GM18511 (cell line): ENCODE measurements around the gene SPINT1.

Experiments
- ATAC-seq: cut with Tn5 transposase; IDR thresholded peaks from one replicate; pipeline ENCODE4 v1.9.1; 2021; ENCODE audit warnings: mild to moderate bottlenecking, moderate library complexity; ENCODE audit not compliant: unreplicated experiment

Gene SPINT1

DNA sequence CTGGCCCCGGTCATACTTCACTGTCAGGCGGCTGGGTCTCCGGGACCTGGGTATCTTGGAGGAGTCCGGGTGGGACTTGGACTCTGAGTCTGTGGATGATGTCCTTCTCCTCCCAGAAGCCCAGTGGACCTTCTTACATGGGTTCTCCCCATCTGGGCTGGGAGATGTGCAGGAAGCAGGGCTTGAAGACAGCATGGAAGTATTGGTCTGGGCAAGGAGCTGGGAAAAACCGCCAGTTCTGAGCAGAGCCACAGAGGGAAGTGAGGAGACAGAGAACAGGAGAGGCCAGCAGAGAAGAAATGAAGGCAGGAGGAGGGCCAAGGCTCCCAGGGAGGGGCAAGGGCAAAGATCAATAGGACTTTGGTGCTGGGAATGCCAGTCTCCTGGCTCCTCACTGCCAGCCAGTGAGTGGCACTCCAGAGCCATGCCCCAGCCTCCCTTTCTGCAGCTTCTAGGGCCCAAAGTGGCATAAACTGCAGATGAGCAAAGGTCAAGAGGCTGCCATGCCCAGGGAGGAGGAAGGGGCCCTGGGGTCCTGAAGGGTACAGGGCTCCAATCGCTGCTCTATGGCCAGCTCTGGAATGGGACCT is 15.3 kb upstream of the SPINT1 start, which contains the start of gene PPP1R14D:
TSS of gene PPP1R14D (minus strand) at position 262 of the 590 bp plus-strand sequence. CDS start at position 195, 67 bp downstream.
- no peak for ATAC-seq

DNA sequence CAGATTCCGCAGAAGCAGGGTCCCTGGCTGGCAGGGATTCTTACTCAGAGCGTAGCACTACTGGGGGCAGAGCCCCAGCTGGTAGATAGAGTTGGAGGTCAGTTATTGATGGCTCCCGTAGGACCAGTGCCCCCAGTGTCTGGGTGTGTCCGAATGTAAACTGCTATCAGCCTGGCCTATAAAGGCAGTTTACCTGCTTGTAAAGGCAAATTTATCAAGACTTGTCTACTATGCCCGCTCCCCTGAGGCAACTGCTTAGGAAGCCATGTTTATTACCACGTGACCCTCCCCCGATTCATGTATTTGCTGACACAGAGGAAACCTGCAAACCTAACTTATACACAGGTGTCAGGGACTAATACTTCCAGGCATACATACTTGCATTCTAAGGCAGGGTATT is 14.7 kb upstream of the SPINT1 start:
- ATAC-seq, result no peak

DNA sequence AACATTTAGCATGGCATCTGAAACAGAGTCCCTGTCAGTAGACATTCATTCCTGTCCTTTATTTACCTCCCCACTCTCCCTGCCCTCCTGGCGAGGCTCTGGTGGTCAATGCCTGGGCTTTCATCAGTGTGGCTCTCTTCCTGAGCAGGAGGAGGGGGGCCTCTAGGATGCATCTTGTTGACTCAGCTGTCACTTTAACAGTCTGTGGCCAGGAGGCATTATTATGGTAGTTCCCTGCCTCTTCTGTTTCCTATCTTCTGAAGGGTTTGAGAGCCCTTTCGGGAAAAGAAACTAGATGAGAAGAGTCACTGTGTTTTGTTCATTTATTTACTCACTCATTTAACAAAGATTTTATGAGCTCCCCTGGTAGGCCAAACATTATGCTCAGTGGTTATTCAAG is 13.0 kb upstream of the SPINT1 start:
- no peak for ATAC-seq

DNA sequence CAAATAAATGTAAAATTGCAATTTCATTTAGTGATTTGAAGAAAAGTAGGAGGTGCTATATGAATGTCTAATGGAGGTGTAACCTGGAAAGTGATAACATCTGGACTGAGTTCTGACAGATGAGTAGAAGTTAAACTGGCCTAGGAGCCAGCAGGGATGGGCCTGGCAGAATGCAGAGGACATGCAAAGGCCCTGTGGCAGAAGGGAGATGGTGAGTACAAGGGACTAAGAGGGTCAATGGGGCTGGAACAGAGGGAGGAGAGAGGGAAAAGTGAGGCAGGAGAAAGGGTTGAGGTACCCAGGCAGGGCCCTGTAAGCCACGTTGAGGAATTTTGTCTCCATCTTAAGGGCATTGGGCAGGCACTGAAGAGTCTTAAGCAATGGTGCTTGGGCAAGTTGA is 12.0 kb upstream of the SPINT1 start:
- ATAC-seq, result no peak

DNA sequence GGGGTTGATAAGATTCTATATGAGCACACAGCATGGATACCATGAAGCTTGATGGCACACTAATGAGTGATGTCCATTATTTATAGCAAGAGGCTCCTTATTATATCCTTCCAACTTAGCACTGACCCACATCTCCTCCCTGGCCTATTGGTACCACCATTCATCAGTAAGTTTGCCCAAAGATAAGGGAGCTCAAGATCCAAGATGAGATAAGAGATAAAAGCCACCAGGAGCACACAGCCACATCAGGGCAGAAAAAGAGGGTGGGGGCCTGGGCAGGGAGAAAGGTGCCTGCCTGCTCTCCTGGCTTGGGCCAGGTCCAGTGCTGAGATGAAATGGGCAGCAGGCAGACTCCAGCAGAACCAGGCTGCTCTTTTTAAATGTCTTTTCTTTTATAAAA is 10.9 kb upstream of the SPINT1 start:
- no peak for ATAC-seq

DNA sequence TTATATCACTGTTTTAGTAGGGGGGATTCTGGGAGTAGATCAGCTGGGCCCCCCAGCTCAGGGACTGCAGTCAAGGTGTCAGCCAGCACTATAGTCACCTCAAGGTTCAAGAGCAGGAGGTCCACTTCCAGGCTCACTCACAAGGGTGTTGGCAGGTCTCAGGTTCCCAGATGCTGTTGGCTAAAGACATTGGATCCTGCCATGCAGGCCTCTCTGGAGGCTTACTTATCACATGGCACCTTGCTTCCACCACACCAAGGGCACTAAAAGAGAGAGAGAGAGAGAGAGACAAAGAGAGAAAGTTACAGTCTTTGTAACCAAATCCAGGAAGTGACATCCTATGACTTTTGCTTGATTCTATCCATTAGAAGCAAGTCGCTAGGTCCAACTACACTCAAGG is 7.8 kb upstream of the SPINT1 start:
- no peak for ATAC-seq

DNA sequence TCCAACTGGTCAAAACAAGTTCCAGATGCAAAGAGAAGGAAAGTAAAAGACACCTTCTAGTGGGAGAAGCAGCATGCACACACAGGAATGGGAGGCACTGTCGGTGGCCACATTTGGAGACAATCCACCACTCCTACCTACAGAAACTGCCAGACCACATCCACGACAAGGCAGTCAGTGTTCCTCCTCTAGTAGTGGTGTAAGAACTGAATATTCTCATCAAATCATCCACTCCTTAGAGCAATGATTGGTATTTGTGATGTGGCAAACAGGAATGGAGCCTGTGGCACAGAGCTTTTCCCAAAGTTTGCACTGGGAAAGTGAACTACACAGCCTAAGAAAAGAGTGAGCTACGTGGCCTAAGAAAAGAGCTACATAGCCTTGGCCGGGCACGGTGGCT is 5.1 kb upstream of the SPINT1 start:
- ATAC-seq, result no peak

DNA sequence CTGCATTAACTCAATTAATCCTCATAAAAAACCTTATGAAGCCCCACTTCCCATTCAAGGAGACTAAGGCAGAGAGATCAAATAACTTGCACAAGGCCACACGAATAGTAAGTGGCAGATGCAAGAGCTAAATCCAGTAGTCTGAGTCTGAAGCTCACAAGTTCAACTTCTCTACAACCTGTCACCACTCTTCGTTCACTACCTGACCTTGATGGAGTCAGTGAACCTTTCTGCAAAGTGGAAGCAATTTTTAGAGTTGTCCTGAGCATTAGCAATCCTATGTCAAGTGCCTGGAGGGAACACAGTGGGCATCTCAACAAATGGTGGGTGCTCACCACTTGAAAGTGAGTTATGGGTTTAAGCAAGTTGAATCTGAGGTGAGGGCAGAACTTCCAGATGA is 2.1 kb upstream of the SPINT1 start:
- ATAC-seq, result no peak

DNA sequence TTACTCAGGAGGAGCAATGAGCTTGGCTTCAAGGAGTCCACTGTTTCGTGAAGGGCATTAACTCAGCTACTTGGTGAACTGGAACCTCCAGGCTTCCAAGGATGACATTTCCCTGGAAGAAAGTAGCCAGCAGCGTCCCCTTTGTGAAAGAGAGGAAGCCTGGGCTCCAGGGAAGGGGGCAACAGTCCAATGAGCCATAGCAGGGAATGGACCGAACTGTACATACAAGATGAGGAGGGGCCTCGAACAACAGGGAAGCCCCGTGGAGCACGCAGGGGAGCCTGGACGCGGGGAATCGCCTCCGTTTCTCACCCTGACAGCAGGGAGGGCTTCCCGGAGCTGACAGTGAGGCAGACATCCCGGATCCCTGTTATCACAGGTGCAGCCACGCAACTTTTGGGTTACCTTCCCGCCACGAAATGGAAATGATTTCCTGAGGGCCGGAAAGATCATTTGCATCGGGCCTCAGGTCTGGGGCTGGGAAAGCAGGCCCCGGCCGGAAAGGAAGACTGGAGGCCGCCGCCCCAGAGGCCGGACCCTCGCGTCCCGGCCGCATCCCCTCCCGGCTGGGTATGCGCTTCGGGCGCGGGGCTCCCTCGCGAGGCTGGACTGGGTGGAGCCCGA is 475 bp upstream of the SPINT1 start:
- no peak for ATAC-seq

DNA sequence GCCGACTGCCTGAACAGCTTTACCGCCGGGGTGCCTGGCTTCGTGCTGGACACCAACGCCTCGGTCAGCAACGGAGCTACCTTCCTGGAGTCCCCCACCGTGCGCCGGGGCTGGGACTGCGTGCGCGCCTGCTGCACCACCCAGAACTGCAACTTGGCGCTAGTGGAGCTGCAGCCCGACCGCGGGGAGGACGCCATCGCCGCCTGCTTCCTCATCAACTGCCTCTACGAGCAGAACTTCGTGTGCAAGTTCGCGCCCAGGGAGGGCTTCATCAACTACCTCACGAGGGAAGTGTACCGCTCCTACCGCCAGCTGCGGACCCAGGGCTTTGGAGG is 815 bp downstream of the SPINT1 start:
- ATAC-seq, result no peak

DNA sequence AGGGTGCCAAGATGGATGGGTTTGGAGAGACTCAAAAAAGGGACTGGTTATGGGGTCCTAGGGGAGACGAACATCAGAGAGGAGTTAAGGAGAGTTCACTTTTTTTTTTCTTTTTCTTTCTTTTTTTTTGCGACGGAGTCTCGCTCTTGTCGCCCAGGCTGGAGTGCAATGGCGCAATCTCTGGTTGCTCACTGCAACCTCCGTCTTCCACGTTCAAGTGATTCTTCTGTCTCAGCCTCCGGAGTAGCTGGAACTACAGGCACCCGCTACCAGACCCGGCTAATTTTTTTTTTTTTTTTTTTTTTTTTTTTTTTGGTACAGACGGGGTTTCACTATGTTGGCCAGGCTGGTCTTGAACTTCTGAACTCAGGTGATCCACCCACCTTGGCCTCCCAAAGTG is 1.2 kb downstream of the SPINT1 start:
- ATAC-seq, result no peak

DNA sequence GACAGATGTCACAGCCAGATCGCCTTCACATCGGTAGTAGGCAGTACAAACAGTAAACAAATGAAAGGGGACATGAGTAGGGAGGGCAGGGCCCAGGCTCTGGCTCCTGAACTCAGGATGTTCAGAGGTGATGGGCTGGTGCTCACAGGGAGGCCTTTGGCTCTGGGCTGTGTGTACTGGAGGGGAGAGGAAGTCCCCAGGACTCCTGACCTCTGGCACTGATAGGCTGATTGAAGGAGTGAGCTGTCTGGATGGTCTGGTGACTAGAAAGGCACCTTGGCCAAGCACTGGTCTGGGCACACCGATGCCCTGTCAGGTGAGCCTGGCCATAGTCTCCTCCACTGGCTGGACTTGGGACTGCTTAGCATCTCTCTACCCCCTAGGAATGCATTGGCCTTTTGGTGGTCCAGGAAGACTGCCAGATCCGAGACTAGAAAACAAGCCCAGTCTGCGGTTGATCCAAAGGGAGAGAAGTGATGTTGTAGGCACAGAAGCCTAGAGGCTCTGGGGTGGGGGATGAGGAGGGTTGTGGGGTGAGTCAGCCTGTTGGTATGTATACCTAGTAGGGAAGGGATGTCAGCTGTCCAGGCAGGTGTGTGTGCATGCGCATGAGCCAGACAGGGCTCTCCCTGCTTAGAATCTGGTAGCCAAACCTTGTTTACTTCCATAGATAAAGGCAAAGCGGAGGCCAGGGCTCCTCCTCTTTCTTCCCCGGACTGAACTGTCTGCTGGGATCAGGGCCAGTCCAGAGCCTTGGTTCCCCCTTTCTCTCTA is 1.9 kb downstream of the SPINT1 start:
- no peak for ATAC-seq

DNA sequence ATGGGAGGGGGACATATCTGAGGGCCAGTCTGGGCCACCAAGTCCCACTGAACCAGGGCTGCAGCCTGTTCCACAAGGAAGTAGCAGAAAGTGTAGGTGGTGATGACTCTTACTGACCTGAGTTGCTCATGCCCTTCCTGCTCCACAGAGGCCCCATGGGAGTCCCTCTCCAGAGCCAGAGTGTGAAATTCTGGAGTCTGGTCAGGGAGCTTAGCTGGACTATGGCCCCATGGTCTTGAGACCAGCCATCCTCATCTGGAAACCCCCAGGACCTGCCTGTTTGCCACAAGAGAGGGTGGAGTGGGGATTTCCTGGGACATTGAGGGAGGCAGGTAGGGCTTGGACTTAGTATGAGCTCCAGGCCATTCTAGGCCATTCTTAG is 3.0 kb downstream of the SPINT1 start:
- ATAC-seq, result peak; percentile 17

DNA sequence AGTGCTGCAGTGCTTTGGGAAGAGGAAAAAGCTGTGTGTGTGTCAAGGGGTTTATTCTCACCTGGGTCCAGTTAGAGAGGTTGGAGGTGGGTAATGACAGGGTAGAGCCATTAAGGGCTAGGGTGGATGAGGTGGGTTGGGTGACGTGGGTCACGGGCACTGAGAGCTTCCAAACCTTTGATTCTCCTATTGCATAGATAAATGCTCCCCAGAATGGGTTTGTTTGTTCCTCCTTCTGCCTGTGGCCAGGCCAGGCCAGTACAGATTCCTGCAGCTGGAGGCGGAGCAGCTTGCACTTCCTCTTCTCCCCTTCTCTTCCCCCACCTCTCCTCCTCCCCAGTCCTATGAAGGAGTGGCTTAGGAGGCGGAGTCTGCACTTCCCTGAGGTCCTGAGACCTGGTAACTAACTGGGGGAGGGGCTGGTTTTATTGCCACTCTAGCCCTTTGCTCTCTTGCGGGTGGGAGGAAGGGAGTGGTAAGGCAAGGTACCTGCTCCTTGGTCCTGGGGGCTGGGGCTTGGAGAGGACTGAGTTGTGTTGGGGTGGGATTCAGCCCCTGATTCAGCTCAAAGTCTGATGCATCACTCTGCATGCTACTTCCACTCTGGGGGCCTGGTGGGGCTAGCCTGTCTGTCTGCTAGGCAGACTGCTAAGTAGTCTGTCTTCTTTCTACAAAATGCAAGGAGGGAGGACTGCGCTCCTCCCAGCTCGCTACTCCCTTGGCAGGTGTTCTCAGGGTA is 3.5 kb downstream of the SPINT1 start:
- ATAC-seq, result peak; percentile 70

DNA sequence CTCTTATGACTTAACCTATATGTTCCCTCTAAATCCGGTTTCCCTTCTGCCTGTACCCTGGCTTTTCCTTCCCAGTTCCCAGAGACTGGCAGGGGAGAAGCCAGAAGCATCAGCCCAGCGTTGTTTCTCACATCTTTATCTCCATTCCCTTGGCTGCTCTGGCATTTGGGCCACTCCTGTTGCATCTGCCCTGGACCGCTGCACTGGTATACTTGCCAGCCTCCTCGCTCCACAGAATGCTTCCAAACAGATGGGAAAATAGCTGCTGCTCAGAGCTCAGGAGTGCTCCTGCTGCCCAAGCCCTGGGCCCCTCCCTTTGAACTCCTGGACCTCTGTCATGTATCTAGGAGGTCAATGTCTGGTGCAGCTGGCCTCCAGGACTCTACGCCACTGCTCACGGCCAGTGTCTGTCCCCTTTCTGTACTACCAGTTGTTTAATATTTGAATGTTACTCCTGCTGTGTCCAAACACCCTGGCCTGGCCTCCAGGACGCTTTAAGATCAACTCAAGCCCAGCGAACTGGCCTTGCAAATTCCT is 6.8 kb downstream of the SPINT1 start:
- no peak for ATAC-seq

DNA sequence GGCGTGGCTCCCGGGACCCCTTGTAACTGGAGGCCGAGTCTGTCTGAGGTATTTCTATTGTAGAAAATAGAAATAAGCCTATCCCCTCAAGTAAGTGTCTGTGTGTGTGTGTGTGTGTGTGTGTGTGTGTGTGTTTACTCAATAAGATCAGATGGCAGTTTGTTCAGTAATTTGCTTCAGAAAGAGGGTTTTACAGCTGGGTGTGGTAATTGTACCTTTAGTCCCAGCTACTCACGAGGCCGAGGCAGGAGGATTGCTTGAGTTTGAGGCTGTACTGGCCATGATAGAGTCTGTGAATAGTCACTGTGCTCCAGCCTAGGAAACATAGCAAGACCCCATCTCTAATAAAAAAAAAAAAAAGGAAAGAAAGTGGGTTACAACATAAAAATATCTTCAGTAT is 8.7 kb downstream of the SPINT1 start:
- ATAC-seq, result no peak

DNA sequence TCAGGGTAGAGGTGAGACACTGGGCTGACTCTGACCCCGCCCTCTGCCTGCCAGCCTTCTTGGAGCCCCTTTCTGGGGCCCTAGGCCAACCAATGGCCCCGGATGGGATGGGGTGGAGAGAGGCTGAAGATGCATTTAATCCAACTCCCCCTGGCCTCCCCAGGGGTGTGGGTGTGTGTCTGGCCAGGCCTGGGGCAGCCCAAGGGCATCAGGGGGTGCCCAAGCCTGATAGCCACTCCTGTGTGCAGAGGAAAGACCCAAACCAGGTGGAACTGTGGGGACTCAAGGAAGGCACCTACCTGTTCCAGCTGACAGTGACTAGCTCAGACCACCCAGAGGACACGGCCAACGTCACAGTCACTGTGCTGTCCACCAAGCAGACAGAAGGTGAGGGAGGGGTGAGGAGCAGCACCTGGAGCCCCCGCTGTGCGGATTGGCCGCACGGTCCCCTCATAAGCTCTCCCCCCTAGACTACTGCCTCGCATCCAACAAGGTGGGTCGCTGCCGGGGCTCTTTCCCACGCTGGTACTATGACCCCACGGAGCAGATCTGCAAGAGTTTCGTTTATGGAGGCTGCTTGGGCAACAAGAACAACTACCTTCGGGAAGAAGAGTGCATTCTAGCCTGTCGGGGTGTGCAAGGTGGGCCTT is 9.5 kb downstream of the SPINT1 start:
- no peak for ATAC-seq

DNA sequence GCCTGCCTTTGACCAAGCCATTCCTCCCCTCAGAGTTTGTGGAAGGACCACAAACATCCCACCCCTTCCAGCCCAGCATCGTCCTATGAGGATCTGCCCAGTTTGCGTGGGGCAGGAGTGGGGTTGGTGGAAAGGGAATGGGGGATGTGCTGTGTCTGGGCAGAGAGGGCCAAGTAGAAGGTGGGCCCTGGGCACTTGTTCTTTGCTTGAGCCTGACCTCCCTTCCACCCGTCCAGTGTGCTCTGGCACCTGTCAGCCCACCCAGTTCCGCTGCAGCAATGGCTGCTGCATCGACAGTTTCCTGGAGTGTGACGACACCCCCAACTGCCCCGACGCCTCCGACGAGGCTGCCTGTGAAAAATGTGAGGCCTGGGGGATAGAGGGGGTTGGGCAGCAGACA is 10.3 kb downstream of the SPINT1 start:
- no peak for ATAC-seq

DNA sequence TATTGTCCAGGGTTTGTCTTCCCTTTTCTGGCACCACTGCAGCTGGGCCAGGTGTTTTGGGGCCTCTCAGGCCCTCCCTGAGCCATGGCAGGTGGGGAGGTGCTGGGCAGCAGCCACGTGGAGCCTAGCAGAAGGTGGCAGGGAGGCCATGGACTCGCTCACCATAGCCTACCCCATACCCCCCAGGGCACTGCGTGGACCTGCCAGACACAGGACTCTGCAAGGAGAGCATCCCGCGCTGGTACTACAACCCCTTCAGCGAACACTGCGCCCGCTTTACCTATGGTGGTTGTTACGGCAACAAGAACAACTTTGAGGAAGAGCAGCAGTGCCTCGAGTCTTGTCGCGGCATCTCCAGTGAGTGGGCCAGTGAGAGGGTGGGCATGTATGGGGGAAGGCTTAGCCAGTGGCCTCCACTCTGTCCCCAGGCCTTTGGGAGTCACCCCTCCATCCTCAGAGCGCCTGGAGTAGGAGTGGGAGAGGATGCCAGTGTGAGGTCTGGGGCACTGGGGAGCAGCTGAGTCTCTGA is 11.9 kb downstream of the SPINT1 start:
- no peak for ATAC-seq

DNA sequence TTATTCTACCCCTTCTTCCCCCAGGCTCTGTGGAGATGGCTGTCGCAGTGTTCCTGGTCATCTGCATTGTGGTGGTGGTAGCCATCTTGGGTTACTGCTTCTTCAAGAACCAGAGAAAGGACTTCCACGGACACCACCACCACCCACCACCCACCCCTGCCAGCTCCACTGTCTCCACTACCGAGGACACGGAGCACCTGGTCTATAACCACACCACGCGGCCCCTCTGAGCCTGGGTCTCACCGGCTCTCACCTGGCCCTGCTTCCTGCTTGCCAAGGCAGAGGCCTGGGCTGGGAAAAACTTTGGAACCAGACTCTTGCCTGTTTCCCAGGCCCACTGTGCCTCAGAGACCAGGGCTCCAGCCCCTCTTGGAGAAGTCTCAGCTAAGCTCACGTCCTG is 12.9 kb downstream of the SPINT1 start:
- ATAC-seq, result no peak
